NCI-H1930 (cell line): Measurements from ENCODE around the gene IL7R.

Experiments used
- DNase-seq, 2 experiments: peaks; one replicate each; lab custom pipeline; 2025; lab: John Stamatoyannopoulos, UW

IL7R gene

DNA sequence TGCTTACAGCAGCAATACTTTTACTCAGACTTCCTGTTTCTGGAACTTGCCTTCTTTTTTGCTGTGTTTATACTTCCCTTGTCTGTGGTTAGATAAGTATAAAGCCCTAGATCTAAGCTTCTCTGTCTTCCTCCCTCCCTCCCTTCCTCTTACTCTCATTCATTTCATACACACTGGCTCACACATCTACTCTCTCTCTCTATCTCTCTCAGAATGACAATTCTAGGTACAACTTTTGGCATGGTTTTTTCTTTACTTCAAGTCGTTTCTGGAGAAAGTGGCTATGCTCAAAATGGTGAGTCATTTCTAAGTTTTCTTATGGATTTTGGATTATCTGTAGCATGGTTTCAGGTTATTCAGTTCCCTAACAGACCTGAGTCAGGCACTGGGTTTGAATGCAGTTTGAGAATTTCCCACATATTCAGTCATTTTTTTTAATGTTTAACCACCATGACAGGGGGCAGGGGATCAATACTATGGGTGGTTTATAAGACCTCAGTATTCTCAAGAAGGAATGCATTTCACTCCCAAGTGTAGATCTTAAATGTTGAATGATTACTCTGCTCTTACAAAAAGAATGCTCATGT is at the start of gene IL7R:
TSS of gene IL7R (plus strand) at position 127 of the 587 bp plus-strand sequence. CDS start at position 214, 87 bp downstream.
- no peak for DNase-seq

DNA sequence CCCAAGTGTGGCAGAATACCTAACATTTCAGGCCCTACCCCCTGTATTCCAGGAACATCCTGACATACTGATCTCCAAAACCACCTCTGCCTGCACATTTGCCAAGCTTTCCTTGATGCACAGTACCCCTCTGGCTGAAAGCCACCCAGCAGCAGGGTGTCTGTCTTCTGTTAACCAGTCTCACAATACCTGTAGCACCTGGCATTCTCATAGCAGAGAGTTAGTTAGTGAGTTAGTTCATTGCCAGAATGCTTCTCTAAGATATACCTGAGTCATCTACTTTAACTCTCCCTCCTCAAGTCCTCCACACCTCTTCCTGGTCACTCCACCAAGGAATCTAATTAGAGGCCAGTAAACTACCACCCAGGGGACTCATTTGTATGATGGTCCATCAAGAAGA is 46.1 kb upstream of the IL7R start:
- no peak for DNase-seq

GRCh38 chr5:35811108-35811741 is 45.5 kb upstream of the IL7R start:
- DNase-seq: no peak

GRCh38 chr5:35813521-35813920 is 43.2 kb upstream of the IL7R start:
- no peak for DNase-seq

- peak; percentile 18 to 21 for DNase-seq
These were observed 41.4 kb upstream of the IL7R start for GRCh38 chr5:35815089-35815936.

DNA sequence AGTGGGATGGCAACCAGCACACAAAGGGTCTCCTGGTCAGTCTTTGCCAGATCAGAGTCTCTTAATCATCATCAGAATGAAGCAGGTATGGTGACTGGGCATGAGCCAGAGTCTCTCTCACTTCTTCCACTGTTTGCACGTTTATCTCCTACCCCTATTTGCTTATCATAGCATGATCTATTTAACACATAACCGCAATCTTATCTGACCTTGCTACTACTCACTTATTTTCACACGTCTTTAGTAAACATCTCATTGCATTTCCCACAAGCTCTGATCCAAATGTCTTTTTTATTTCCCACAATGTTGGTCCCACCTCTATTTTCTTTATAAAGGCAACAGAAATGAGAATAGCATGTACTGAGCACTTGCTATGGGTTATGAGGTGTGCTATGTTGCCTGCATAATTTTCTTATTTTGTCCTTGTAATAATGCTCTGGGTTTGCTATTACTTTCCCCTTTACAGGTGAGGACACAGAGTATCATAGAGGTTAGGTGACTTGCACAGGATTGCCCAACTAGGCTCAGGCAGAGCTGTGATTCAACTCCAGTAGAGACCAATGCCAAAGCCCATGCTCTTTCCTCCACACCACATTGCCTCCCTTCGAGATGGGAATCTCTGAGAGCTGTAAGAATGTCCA is 39.7 kb upstream of the IL7R start:
- no peak for DNase-seq

DNA sequence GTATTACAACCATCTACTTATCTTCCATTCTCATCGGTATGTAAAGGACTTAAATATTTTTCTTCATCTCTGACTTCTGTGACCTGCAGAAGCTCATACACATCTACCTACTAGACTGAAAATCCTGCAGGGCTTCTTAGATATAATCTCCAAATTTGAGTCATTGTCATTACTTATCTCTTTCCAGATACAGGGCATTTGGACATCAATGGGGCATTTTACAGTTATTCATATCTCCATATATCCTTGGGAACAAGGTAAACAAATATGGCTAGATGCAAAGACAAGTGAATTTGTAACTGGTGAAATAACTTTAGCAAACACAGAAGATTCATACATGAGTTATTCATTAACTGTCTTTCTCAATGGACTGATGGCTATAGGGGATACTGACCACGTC is 37.7 kb upstream of the IL7R start:
- no peak for DNase-seq

DNA sequence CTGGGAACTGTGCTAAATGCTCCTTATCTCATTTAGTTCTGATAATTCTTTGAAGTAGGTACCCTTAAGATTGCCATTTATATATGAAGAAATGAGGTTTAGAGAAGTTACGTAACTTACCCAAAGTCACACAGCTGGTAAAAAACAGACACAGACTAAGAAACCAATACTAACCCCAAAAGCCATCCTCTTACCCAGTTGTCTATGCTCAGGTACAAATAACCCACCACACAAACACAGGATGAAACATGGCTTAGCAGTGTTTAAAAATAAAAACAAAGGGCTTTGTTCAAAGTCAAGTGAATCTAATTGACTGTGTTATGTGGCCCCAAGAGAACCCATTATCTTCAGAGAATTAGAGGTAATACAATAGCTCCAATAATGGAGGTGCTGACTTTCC is 37.0 kb upstream of the IL7R start:
- no peak for DNase-seq

- no peak for DNase-seq
These were observed 36.0 kb upstream of the IL7R start for GRCh38 chr5:35820735-35821134.

- no peak for DNase-seq
These were observed 35.2 kb upstream of the IL7R start for GRCh38 chr5:35821513-35821912.

- DNase-seq: no peak
These were observed 34.2 kb upstream of the IL7R start for GRCh38 chr5:35822511-35822910.

GRCh38 chr5:35823347-35824098 is 33.2 kb upstream of the IL7R start:
- no peak for DNase-seq

DNA sequence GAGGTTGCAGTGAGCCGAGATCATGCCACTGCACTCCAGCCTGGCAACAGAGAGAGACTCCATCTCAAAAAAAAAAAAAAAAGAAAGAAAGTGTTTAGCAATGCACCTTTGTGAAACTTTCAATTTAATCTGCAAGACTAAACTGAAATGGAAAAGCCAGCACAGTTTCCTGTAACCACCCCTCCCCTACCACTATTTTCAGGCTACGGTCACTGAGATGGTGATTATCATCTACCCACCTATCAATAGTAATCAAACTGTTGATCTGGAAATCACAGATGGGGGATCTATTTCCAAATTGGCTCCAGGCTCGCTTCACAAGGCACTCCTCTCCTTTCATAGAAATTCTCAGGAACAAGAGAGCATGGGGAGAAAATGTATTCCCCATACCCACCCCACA is 30.6 kb upstream of the IL7R start:
- DNase-seq: no peak

- DNase-seq: no peak
These were observed 30.1 kb upstream of the IL7R start for GRCh38 chr5:35826554-35826953.

DNA sequence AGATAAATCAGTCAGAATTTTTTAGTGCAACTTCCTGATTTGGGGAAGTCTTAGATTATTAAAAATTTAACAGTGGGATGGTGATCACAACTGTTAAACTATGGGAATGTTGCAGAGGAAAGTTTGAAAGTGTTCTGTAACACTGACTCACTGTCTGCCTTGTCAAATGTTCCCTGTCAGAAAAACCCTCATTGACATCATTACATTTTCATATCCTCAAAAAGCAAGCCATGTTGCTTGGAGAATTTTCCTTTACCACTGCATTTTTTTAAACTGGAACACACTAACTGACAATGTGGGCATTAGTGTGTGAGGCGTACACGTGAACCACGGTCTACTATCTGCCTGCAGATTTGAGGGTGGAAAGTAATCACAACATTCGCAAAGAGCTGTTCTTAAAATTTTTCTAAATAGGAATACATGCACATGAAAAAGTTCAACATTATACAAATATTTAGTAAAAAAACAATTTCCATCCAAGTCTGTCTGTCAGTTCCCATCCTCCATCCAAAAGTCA is 28.6 kb upstream of the IL7R start:
- no peak for DNase-seq

DNA sequence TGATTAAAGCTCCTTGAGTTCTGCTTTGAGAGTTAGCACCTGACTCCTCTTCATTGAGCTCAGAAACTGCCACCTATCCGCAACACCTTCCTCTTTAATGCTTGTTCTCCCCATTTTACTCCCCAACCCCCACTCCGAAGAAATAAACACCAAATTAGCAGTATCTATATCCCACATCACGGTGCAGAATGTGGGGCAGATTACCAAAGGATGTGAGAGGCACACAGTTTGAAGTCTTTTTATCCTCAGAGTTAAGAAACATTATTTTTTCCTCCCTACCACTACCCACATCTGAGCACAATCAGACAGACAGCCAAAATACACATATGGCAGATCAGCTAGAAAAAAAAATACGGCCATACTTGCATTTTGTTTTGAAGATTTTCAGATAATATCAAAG is 26.1 kb upstream of the IL7R start:
- DNase-seq: no peak

DNA sequence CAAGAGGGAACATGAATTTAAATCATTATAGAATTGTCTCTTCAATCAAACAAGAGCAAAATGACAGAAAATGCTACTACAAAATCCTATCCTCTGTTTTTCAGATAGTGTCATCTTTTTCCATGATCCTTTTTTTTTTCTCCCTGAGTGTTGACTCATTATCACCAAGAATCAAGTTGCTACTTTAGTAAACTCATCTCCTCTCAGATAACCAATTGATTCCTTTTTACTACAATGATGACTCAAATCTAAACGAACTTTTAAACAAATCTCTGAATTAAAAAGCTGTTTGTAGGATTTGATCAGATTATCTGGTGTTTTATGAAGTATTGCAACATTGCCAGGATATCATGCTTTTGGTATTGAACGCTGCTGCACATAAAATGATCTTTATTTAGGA is 23.9 kb upstream of the IL7R start:
- DNase-seq: no peak

GRCh38 chr5:35833224-35833623 is 23.5 kb upstream of the IL7R start:
- DNase-seq: no peak

DNA sequence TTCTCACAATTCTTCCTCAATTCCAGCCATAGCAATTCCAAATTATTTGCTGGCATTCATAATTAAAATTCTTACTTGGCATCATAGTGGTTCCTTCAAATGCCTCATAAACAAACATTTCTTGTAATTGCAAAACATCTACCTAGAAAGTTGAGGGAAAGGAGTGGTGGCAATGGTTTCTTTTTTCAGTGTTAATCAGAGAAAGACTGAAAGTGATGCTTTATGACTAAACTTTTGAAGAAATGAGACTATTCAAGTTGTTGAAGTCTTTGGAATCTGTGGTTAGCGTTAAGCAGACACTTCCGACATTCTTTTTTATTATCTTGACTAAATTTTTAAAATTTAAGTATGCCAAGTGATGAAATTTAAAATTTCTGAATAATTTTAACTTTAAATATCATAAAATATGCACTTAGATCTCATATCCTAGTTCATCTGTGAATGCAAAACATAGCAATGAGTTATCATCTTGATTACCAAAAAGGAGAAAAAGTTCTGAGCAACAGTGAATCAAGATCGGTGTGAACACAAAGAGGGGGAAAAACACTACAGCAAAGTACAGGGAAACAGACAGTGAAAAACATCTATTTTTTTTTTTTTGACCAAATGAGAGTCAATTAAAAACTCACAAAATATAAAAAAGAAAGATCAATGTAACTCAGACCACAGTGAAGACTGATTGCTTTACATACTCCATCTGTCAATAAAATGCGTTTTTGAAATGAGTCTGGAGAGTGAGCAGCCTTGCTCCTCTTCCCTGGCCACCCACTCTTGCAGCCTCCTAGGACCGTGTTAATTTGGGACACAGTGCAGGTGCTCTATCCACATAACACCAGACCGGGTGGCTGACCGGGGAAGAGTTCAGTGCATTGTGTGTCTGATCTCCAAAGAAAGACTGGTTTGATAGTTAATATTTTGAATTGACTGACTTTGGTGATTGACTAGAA is 20.6 kb upstream of the IL7R start:
- DNase-seq: no peak

GRCh38 chr5:35838370-35839042 is 18.2 kb upstream of the IL7R start:
- DNase-seq: no peak
